GM04503 (cell line): Measurements from ENCODE around the gene TAGLN2.

Experiments used
- DNase-seq: peaks from one replicate; pipeline ENCODE4 v3.0.0-alpha.2; 2012; ENCODE audit warnings: low read depth

TAGLN2 gene

DNA sequence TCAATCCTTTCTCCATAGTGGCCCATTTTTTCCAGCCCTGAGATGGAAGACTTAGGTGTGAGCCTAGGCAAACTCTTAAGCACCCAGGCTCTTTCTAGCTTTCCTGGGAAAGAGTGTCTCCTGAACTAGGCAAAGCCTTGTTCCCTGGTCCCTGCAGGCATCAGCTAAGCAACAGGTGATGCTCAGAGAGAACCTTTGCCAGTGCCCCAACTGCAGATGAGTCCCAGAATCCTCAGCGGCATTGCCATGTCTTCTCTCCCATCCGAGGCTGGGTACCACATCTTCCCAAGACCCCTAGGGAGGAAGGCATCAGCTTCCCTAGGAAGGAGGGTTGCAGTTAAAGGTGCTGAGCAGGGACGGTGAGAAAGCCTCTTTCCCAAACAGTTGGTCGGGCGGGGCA, 54.6 kb downstream of the TAGLN2 start:
- DNase-seq, result no peak

DNA sequence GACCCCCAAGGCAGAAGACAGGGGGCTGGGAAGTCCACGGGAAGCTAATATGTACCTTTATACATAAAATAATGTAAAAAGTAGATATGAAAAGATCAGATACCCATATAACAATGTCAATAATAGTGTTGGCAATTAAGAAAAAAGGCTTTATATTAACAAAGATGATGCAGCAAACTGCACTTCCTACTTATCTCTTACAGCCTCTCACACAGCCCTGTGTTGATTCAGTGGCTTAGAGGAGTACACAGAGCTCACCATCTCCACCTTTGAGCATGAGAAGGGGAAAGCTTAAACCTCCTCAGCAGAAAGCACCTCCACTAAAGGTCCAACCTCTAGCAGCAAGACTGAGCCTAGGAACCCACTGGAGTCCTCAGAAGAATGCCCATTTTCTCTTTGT, 55.7 kb downstream of the TAGLN2 start:
- DNase-seq, result no peak

DNA sequence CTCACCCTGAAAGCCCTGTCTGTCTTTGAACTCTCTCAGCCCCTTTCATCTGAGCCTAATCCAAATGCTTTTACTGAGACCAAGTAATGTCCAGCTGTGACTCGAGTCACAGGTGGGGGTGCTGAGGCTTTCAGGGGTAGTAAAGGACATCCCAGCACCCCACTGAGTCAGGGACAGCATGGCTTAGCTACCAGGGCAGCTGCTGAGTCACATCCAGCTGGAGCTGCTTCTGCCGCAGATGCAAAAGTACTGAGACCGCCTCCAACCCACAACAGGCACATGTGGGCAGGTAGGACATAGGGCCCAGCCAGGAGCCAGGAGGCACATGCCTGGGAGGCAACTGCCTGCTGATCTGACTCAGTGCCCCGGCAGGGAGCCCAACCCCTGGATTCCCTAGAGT, 56.1 kb downstream of the TAGLN2 start:
- no peak for DNase-seq

DNA sequence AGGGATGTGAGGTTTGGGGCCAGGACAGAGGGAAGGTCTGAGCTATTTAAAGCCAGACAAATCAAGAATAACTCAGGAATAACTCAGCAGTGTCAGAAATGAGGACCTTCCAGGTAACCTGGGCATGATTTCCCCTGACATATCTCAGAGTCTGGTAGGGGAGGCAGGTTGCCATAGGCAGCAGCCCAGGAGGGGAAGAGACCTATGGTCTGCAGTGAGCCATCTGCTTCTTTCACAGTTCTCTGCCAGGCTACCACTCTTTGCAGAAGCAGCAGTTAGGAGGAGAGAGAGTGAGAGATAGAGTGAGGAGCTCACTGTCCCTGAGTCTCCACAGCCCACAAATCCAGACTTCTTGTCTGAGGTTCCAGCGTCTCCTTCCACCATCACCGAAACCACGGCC, 56.5 kb downstream of the TAGLN2 start:
- no peak for DNase-seq
